GM21447 (cell line): Measurements from ENCODE around the gene GUCA2B.

Experiments used
- ATAC-seq: cut with Tn5 transposase; IDR thresholded peaks from one replicate; pipeline ENCODE4 v1.9.1; 2021; ENCODE audit not compliant: unreplicated experiment

Gene GUCA2B

GRCh38 chr1:42165511-42166210 is 12.5 kb downstream of the GUCA2B start:
- ATAC-seq = no peak

GRCh38 chr1:42167611-42168390 is 14.6 kb downstream of the GUCA2B start:
- no peak for ATAC-seq

- ATAC-seq = no peak
Measured at GRCh38 chr1:42168391-42168670, 15.1 kb downstream of the GUCA2B start.

- no peak for ATAC-seq
Measured at GRCh38 chr1:42168763-42169162, 15.6 kb downstream of the GUCA2B start.

GRCh38 chr1:42170779-42171621 is 17.8 kb downstream of the GUCA2B start:
- ATAC-seq = no peak

GRCh38 chr1:42171679-42172266 is 18.6 kb downstream of the GUCA2B start:
- no peak for ATAC-seq

- ATAC-seq = no peak
Measured at GRCh38 chr1:42172381-42173133, 19.3 kb downstream of the GUCA2B start.

GRCh38 chr1:42173155-42173933 is 20.1 kb downstream of the GUCA2B start:
- ATAC-seq = no peak

- ATAC-seq = no peak
Measured at GRCh38 chr1:42173961-42174735, 20.9 kb downstream of the GUCA2B start.

GRCh38 chr1:42175314-42176054 is 22.3 kb downstream of the GUCA2B start:
- no peak for ATAC-seq

GRCh38 chr1:42176902-42177519 is 23.8 kb downstream of the GUCA2B start:
- ATAC-seq = no peak

- no peak for ATAC-seq
Measured at GRCh38 chr1:42177541-42177981, 24.4 kb downstream of the GUCA2B start.

GRCh38 chr1:42178249-42178648 is 25.0 kb downstream of the GUCA2B start:
- ATAC-seq = no peak

GRCh38 chr1:42179275-42179674 is 26.1 kb downstream of the GUCA2B start:
- ATAC-seq = no peak

GRCh38 chr1:42179900-42180329 is 26.7 kb downstream of the GUCA2B start:
- ATAC-seq = no peak

- ATAC-seq = no peak
Measured at GRCh38 chr1:42181687-42182086, 28.5 kb downstream of the GUCA2B start.

- no peak for ATAC-seq
Measured at GRCh38 chr1:42183210-42183956, 30.2 kb downstream of the GUCA2B start.
